Measurements from ENCODE around the gene MKNK1.
A peak's percentile ranks its signal among the peaks of the same experiment; 100 is the strongest.

Gene MKNK1

DNA sequence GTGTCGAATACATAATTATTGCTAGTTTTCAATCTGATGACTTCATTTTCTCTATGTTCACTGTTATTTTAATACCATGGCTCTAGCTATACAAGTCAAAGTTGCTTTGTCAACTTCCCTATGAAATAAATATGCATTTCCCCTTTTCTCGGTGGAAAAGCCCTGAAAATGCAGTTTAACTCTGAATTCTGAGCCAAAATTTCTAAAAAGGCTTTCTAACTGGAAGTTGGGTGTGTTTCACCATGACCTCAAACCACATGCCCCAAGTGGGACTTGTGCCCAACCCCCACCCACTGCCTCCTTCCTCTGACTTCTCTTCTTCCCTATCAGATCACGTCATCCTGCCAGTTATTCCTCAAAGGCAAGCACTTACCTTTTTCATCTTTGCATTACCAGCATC, 8.9 kb downstream of the MKNK1 start:
- DNase-seq, result peak; percentile 95

DNA sequence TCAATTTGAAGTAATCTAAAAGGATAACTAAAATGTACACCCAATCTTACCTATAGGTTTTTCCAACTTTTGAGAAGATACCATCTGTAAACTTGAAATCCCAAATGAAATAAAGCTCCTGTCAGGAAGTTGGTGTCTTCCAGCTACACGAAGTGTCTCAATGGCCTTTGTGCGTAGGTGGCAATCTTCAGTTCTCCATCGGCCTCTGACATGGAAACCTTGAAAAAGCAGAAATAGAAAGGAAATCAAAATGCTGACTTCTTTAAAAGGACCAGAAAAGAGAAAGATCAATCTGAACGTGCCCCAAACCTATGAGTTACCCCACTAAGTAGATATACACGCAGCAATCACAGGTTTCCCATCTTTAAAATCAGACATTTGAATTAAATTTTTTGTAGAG, 10.0 kb downstream of the MKNK1 start:
- peak; percentile 95 for DNase-seq

DNA sequence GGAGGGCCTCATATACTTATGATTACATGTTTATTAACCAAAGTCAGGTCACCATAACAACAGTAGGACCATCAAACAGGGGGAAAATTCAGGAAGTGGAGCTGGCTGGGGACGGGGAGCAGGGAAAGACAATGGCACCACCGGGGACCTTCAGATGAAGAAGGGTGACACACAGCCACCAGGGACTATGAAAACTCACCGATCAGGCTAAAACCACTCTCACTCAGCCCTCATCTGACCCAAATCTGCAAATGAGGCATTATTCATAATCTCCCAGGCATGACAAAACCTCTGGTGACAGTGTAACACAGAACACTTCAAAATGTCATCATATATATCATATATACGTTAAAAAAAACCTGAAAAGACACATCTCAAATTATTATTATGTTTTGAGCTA, 11.2 kb downstream of the MKNK1 start:
- DNase-seq, result peak; percentile 45

DNA sequence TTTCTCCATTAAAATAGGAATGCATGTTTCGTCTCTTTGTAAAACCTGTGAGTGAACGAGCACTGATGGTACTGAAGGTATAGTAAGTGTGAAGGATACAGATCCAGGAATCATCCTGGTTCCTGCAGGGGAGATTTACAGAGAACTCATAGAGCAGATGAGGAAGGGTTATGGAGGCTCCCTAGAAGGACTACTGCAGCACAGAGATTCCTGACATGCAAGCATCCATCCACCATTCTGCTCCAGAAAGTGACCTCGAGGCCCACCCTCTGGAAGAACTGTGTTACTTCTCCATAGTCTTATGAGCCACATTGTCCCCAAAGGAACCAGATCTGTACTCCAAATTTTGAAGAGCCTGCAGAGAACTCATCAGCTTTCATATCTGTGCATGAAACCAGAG, 14.5 kb downstream of the MKNK1 start:
- no peak for DNase-seq

DNA sequence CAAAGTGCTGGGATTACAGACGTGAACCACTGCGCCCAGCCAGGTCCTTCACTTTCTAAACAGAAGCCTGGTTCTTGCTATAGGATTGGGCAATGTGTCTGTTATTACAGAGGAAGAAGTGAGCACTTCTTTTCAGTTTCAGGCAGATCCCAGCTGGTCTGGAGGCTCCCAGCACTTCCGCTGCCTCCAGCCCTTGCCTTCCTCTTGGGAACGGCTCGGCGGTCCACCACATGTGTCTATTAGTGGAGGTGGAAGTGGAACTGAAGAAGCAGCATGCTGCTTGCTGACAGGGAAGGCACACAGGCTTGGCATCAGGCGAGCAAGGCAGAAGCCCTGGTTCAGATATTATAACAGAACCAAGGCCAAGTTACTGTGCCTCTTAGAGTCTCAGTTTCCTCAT, 17.0 kb downstream of the MKNK1 start:
- DNase-seq, result peak; percentile 93

DNA sequence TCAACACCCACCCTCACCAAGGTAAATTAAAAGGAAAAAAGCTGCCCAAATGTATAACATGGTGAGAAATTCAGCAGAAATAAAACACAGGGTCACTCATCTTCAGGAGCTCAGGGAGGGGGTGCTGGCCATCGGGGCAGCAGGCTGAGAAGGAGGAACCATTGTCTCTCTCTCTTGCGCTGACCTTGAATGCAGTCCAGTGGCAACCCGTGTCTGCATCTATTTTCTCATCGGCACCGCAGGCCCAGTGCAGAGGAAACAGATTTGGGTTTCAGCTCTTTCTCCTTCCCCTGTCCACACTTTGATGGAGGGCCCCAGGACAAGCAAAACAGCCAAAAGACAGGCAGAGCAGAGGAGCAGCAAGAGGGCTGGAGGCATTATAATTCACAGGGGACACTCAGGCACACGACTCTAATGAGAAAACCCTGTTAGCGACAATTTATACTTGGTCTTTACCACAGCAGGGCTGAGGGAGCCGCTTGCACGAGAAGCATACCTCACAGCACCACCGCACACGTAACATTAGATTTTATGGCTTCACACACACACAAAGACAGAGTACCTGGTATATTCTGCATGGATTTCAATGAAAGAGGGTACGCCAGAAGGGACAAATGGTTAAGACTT, 18.6 kb downstream of the MKNK1 start:
- DNase-seq, result no peak

DNA sequence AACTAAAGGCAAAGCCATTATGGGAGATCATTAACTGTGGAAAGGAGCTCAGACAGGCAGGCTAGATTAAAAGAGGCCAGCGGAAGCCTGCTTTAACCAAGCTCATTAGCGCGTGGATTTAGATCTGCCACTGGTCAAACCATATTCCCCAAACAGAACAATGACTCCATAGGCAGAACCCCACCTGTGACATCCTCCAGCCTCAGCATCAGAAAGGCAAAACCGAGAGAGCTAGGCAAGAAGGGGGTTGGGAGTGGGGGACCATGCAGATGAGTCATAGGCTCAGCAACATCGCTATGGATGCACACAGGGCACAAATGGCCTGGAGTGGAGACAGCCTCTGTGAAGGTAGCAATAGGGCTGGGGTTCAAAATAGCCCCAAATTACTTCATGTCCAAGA, 20.6 kb downstream of the MKNK1 start:
- DNase-seq, result no peak

DNA sequence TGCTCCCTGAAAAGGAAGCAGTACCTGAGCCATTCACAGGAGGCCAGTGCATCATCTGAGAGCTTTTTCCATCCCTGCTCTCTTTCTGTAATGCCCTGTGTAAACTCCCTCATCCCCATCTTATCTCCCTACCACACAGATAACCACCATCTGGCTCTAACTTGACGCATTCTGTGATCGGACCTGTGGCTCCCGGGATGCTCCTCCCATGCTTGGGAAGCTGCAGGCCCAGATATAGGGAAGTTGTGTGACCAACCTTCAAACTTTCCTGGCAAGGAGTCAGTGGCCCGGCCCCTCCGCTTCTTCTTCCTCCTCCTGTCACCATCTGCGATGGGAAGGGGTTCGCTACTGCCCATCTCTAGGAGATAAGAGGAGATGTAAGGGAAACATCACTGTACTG, 21.1 kb downstream of the MKNK1 start:
- DNase-seq, result no peak

DNA sequence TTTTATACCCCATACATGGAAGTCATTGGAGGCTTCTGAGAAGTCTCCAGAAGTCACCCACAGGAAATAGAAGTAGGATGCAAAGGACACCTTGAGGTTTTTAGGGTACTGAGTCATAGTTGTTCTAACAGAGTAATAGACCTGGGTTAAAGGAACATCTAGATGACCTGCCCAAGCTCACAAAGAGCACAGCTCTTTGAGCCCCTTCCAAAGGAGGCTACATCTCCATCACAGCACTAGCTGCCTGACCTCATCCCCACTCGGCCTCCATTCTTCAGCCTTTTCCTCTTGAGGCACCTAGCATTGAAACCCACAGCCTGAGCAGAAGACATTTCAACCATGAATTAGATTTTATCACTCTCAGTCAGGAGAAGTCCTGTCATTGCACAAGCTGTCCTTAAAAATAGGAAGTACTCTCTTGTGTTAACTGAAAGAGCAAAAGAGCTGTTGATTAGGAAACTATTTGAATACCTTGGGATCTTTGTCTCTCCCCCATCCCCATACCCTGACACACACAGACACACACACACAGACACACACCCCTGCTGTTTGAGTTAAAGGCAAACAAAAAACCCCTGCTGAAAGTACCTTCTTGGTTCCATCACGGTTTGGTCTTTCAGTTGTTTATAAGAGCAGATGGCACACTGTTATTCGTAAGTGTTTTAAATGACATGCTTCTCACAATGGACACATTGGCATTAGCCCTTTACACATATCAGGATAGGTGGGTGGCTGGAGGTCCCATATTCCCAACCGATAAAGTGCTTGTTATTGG, 22.2 kb downstream of the MKNK1 start:
- DNase-seq, result peak; percentile 86

DNA sequence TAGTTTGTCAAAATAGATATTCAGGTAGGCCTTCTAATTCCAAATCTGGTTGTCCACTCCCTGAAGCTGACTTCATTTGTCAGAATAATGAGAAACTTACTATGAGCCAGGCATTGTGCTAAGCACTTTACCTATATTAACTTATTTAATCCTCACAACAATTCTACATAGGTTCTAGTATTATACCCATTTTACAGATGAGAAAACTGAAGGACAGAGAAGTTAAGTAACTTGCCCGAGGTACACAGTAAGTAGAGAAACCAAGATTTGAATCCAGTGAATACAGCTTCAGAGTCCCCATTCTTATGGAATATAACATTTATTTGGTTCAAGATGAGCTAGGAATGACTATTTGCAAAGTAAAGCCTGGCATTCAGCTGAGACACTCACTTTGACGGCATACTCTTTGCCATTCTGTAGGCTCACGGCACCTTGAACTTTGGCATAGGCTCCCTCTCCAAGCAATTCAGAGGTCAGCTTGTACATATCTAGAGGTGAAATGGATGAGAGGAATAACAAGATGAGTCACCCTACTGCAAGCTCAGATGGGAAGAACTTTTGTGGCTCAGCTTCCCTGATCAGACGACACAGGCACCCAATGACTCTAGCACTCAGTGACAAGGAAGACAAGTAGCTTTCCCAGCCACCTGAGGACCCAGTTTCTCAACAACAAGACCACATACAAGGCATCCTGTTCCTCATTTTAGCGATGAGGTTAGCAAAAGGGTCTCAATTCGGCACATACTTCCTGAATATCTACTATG, 23.7 kb downstream of the MKNK1 start:
- DNase-seq, result peak; percentile 58

DNA sequence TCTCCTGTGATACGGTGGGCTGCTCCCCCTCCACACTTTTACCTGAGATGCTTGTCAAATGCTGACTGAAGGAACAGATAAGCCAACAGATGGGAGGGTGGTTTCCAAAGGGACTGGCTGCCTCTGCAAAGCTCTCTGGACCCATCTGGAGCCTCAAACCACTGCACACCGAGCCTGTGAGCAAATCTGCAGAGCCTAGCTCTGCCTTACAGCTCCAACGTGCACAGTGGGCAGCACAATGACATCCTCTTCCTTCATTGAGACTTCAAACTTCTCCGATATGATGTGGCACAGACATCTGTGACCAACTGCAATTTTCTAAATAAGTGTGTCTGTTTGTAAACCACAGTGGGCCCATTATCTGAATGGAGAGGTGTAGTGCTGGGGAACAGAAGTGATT, 26.4 kb downstream of the MKNK1 start:
- no peak for DNase-seq

DNA sequence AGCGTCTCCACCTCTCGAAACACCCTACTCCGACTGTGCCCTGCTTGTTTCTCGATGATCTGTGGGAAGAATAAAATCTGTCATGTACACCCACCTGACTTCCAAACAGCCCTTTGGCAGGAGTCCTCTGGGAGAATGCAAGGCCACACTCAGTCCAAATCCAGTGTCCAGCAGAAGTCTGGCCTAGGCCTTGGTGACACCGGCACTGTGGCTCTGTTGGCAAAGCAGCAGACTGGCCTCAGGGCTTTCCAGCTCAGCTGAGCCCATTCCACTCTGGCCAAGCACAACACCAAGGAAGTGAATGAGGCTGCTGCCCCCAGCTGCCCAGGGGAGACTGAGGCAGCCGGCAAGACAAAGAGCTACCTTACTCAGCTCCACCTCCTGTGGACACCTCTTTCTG, 27.5 kb downstream of the MKNK1 start:
- no peak for DNase-seq

DNA sequence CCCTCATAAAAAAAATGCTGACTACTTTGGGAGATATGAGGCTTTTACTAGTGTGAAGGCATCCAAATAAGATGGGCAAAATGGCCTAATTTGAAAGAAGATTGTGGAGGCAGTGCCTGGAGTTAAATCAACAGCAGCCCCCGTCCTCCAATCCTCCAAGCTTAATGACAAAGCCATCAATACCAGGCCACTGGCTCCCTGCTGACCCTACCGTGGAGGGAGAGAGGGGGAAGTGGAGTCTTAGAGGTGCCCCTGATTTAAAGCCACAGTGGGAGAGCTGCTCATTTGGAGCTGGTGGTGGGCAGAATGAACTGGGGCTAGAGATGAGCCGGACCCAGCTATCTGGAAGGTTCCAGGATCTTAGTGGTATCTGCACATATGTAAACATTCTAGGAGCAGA, 28.3 kb downstream of the MKNK1 start:
- no peak for DNase-seq

DNA sequence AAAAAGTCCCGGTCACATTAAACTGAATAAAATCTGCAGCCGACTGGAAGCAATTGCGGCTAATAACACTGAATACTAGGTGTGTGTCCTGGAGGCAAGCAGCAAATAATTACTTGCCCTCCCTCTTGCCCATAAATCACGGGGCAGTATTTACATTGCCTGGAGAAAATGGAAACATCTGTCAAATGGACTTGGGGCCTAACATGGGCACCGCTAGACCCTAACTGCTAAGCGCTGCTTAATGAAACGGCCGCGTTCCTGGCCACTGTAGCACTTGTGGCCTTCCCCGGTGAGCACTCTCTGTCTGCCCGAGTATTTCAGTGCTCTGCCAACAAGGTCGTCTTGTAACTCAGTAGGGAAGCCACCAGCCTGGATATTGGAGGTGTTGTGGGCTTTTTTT, 28.8 kb downstream of the MKNK1 start:
- no peak for DNase-seq

DNA sequence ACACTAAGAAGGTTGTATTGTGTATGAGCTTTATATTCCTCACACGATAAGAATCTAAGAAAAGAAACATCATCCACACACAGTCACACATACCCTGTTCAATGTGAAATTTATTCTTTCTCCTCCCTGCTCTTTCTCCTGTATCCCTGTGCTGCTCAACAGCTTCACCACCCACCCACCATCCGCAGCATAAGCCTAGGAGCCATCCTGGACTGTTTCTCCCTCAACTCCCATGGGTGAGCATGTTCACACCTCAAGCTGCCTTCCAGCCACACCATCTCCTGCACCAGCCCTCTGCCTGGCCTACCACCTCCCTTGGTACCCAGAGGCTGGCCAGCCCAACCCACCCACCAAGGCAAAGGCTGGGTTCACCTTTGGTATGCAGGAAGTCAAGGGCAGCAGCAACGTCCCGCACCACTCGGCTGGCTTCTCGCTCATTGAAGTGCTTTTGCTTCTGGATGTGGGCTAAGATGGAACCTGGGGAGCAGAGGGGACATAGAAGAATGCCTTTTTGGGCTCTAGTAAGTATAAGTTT, 32.3 kb downstream of the MKNK1 start:
- DNase-seq, result no peak

DNA sequence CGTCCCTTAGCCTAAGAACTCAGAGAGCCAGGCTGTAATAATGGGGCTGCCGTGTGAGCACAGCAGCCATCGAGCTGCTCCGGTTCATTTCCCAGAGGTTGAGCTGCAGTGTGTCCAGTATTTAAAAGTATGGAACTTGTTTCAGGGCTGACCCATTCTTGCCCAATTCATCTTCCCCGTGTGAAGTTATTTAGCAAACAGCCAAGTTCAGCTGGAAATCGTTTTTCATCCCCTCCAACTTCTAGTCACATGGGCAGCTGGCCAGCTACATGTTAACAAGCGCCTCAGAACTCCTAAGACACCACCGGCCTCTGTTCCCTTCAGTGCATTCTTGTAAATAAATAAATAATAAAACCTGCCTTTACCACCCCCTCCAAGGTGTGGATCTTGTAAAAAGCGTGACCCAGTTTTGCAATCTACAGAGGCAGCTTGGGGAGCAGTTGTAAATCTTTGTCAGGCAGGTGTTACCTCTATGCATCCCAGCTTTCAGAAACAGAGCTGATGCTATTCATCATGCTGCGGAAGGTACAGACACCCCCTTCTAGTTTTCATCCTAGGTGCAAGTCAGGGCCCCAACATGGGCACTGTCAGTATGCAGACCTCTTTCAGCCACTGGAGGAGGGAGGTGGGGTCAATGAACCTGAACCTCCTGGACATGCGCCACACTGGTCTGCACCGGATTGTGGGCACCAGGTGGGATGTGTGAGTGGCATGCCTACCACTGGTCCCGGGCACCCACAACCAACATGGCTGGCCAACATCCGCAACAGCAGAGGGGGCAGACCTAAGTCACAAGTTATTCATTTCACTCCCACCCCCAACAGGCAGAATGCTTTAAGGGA, 34.0 kb downstream of the MKNK1 start:
- no peak for DNase-seq

DNA sequence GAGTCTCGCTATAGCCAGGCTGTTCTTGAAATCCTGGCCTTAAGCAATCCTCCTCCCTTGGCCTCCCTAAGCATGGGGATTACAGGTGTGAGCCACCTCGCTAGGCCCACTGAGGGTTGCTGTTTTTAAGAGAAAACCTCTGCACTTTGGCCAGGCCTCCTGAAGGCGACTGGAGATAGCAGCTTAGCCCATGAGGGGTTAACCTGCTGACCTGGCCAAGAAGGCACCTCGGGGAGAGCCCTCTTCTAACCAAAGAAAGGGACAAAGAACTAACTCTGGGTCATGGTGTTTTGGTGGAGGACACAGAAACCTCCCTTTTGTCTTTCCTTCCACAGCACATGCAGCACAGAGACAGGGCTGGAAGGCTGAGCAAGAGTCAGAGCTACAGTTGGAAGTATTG, 35.0 kb downstream of the MKNK1 start:
- no peak for DNase-seq

DNA sequence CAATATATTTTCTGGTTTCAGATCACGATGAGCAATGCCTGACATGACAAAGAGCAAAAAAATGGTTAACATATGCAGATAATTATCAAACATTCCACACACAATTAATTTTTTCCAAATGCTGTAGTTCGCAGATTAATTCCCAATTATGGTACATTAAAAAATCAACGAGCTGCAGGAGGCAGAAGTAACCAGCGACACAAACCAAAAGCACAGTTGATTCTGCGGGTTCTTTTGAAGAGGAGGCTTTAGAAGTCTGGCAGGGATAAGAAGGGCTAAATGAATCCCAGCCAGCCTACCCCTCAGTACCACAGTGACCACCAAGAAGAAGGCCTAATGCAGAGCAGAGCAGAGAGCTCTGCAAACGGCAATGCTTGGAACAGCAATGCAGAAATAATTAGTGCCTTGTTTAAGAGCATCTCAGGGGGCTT, 35.6 kb downstream of the MKNK1 start:
- no peak for DNase-seq

DNA sequence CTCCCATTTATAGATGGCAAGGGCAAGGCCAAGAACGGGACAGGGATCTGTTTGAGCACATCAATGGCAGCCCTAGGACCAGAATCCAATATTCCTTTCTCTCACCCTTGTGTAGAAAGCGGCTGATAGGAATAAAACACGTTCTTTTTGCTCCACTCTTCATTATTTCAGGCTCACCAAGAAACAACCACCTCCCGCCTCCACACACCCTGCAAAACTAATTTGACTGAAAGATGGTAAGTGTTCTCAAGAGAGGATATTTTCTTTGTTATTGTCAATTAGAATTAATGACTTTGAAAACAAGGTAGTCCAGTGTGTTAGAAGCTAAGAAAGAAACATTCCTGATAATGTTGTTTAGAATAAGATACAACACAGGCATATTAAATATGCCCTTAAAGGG, 40.7 kb downstream of the MKNK1 start:
- no peak for DNase-seq

DNA sequence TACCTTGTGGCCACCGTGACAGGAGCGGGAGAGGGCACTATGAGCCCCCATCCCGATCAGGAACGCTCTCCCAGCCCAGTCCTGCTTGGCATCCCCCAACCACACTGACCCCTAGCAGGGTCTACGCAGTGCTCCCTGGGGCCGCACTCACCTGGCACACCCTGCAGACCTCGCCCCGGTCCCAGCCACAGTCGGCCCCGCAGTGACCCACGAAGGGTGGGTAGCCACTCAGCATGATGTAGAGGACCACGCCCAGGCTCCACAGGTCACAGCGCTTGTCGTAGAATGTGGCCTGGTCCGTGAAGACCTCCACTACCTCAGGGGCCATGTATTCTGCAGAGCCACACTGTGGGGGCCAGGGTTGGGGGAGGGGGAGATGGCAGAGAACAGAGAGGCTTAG, 41.6 kb downstream of the MKNK1 start:
- no peak for DNase-seq

DNA sequence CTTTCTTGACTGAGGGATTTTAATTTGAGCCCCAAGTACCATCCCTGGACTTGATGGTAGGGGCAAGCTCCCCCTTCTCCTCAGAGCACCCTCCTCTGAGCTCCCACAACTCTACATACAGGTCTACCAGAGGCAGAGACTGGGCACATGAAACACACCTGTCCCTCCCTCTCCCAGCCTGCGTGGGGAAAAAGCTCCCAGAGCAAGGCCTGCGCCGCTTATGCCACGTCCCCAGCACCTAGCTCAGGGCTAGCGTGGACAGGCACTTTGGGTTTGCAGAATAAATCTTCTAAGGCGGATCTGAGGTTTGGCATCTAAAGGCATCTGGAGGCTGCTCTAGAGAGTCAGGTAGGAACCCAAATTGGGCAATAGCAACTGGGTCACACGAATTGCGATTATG, 45.1 kb downstream of the MKNK1 start:
- no peak for DNase-seq

DNA sequence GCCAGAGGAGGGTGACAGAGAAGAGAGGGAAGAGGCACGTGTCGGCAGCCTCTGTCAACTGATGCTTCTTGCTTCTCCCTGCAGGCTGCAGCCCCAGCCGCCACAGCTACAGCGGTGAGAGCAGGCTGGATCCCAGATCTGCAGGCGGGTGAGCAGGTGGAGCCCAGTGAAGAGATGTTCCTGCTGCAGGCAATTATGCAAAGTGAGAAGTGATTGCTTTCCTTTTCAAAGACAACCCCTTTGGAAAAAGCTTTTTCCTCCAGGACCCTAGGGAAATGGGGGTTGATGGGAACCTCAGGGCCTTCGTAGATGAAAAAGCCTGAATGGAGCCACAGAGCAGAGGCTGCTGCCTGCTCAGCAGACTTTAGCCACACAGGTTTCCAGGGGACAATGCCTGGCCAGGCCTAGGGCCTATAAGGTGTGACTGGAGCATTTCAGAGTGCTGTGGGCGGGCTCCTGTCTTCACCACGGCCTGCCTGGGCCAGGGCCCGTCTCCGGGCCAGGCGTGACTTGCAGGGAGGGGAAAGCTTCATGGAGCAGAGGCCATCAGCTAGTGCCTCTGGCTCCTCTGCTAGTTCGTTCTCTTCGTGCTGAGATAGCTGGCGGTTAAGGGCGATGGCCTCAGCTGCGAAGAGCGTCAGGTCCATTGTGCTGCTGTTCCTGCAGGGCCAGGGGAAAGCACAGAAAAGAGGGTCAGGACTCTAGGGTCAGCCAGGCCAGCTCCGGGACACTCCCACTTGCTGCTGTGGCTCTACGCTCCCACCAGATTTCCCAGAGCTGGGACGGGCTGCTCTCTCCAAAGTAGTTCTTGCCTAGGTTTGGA, 45.7 kb downstream of the MKNK1 start:
- no peak for DNase-seq

Data from inflammatory macrophage treated with lipopolysaccharide for 4 hours (primary cell).